ENCODE measurements around the gene FRY. TPM values are rescaled to one million over a fixed set of nuclear protein-coding genes. Genes with fewer than 3 reads are reported as not detected.

The FRY gene
- total RNA-seq, 1 experiment from 2014 or later: 11.7 TPM

GRCh38 chr13:32075170-32075851 is 43.7 kb downstream of the FRY start:
- DNase-seq (ENCODE audit: extremely low read depth, low read depth): no peak

GRCh38 chr13:32079587-32079986 is 48.0 kb downstream of the FRY start:
- DNase-seq (ENCODE audit: extremely low read depth, low read depth): no peak

- DNase-seq (ENCODE audit: extremely low read depth, low read depth): no peak
Measured at GRCh38 chr13:32080328-32080744, 48.8 kb downstream of the FRY start.

- DNase-seq (ENCODE audit: extremely low read depth, low read depth): no peak
Measured at GRCh38 chr13:32081591-32081990, 50.0 kb downstream of the FRY start.

- DNase-seq (ENCODE audit: extremely low read depth, low read depth): no peak
Measured at GRCh38 chr13:32086366-32086765, 54.8 kb downstream of the FRY start.

- no peak for DNase-seq (ENCODE audit: extremely low read depth, low read depth)
Measured at GRCh38 chr13:32086791-32087441, 55.3 kb downstream of the FRY start.

- no peak for DNase-seq (ENCODE audit: extremely low read depth, low read depth)
Measured at GRCh38 chr13:32087955-32088747, 56.6 kb downstream of the FRY start.

- no peak for DNase-seq (ENCODE audit: extremely low read depth, low read depth)
Measured at GRCh38 chr13:32092496-32092895, 60.9 kb downstream of the FRY start.

GRCh38 chr13:32093006-32093405 is 61.4 kb downstream of the FRY start:
- DNase-seq (ENCODE audit: extremely low read depth, low read depth): no peak

- no peak for DNase-seq (ENCODE audit: extremely low read depth, low read depth)
Measured at GRCh38 chr13:32098272-32098671, 66.7 kb downstream of the FRY start.

- no peak for DNase-seq (ENCODE audit: extremely low read depth, low read depth)
Measured at GRCh38 chr13:32105653-32106313, 74.2 kb downstream of the FRY start.

GRCh38 chr13:32107474-32107873 is 75.9 kb downstream of the FRY start:
- DNase-seq (ENCODE audit: extremely low read depth, low read depth): no peak

GRCh38 chr13:32107973-32108372 is 76.4 kb downstream of the FRY start:
- DNase-seq (ENCODE audit: extremely low read depth, low read depth): no peak

- DNase-seq (ENCODE audit: extremely low read depth, low read depth): no peak
Measured at GRCh38 chr13:32113532-32113931, 82.0 kb downstream of the FRY start.

GRCh38 chr13:32114284-32114950 is 82.8 kb downstream of the FRY start:
- no peak for DNase-seq (ENCODE audit: extremely low read depth, low read depth)

- no peak for DNase-seq (ENCODE audit: extremely low read depth, low read depth)
Measured at GRCh38 chr13:32115066-32115465, 83.5 kb downstream of the FRY start.

- DNase-seq (ENCODE audit: extremely low read depth, low read depth): no peak
Measured at GRCh38 chr13:32116210-32116609, 84.6 kb downstream of the FRY start.

GRCh38 chr13:32117001-32117400 is 85.4 kb downstream of the FRY start:
- DNase-seq (ENCODE audit: extremely low read depth, low read depth): no peak

- no peak for DNase-seq (ENCODE audit: extremely low read depth, low read depth)
Measured at GRCh38 chr13:32117701-32118100, 86.1 kb downstream of the FRY start.

- DNase-seq (ENCODE audit: extremely low read depth, low read depth): no peak
Measured at GRCh38 chr13:32121316-32121715, 89.7 kb downstream of the FRY start.

- no peak for DNase-seq (ENCODE audit: extremely low read depth, low read depth)
Measured at GRCh38 chr13:32124743-32125142, 93.2 kb downstream of the FRY start.
